DOHH2 (cell line): ENCODE results near the gene CD79A.

Source experiments
- EZH2phosphoT487 ChIP-seq: fragments of 200-600 bp; sonication (generic); IDR thresholded peaks from 2 replicates; pipeline ENCODE4 v1.6.1; 2017; ENCODE audit warnings: borderline replicate concordance, mild to moderate bottlenecking, antibody characterized with exemption, low read length, moderate library complexity, mixed read lengths
- TF ChIP-seq, protein P1 (sequence below): fragments of 200-600 bp; sonication (generic); IDR thresholded peaks from one replicate; pipeline ENCODE4 v1.5.1; 2014; ENCODE audit warnings: antibody characterized with exemption, mild to moderate bottlenecking, low read depth, low read length; ENCODE audit not compliant: poor library complexity, severe bottlenecking

- TF ChIP-seq, protein P1, sequence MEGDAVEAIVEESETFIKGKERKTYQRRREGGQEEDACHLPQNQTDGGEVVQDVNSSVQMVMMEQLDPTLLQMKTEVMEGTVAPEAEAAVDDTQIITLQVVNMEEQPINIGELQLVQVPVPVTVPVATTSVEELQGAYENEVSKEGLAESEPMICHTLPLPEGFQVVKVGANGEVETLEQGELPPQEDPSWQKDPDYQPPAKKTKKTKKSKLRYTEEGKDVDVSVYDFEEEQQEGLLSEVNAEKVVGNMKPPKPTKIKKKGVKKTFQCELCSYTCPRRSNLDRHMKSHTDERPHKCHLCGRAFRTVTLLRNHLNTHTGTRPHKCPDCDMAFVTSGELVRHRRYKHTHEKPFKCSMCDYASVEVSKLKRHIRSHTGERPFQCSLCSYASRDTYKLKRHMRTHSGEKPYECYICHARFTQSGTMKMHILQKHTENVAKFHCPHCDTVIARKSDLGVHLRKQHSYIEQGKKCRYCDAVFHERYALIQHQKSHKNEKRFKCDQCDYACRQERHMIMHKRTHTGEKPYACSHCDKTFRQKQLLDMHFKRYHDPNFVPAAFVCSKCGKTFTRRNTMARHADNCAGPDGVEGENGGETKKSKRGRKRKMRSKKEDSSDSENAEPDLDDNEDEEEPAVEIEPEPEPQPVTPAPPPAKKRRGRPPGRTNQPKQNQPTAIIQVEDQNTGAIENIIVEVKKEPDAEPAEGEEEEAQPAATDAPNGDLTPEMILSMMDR = no peak
- no peak for TF ChIP-seq EZH2phosphoT487
Observed at GRCh38 chr19:41871573-41872383, 5.3 kb upstream of the CD79A start.
